Transverse colon (tissue), 4 donors: ENCODE data around the gene CDH24.

Experiments
- EP300 ChIP-seq: sonication (generic); formaldehyde crosslinking; IDR thresholded peaks from one replicate; pipeline ENCODE4 v1.6.1; 2017; ENCODE audit warnings: antibody characterized with exemption, low read depth
- POLR2A ChIP-seq: fragments of 450-650 bp; IDR thresholded peaks from one replicate; pipeline ENCODE4 v1.6.1; 2016; ENCODE audit warnings: antibody characterized with exemption, mild to moderate bottlenecking, moderate library complexity
- POLR2AphosphoS5 ChIP-seq, 3 donors: sonication (generic); formaldehyde crosslinking; IDR thresholded peaks; one replicate each; pipeline ENCODE4 v1.6.1; 2016; ENCODE audit warnings: antibody characterized with exemption in 3 of 3
- TF ChIP-seq, protein P1 (sequence below), 5 experiments: fragments of 200-600 bp in 3 of 5; fragments of 450-650 bp in 2 of 5; sonication (generic) in 3 of 5; IDR thresholded peaks; 1 replicate in 2 of 5; 2 replicates in 3 of 5; pipeline ENCODE4 v1.5.1; 2016 to 2017; ENCODE audit warnings: antibody characterized with exemption in 5 of 5, inconsistent platforms in 3 of 5, mild to moderate bottlenecking in 2 of 5, moderate library complexity in 1 of 5

DNA sequence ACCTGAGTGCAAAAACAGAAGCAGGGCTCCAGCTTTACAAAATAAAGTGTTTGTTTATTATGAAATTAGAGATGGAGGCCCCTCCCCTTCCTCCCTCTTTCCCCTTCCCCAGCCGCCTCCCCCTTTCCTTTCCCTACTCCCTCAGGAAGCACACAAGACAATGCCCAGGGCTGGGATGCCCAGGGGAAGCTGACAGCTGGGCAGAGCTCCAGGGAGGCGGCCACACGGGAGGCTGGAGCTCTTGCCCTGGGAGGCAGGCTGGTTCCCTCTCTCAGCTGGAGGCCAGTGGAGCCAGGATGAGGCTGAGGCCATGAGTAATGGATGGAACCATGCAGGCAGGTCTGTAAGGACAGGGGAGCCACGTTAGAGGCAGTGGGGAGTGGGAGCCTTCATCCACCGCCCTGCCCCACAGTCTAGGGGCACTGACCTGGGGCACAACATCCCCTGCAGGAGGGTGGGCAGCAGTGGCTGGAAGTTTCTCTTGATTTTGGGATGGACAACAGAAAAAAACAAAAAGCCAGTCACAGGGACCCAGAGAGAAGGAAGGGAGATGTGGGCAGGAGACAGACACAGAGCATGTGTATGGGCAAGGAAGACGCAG is 10.2 kb downstream of the CDH24 start:
- TF ChIP-seq, protein P1, sequence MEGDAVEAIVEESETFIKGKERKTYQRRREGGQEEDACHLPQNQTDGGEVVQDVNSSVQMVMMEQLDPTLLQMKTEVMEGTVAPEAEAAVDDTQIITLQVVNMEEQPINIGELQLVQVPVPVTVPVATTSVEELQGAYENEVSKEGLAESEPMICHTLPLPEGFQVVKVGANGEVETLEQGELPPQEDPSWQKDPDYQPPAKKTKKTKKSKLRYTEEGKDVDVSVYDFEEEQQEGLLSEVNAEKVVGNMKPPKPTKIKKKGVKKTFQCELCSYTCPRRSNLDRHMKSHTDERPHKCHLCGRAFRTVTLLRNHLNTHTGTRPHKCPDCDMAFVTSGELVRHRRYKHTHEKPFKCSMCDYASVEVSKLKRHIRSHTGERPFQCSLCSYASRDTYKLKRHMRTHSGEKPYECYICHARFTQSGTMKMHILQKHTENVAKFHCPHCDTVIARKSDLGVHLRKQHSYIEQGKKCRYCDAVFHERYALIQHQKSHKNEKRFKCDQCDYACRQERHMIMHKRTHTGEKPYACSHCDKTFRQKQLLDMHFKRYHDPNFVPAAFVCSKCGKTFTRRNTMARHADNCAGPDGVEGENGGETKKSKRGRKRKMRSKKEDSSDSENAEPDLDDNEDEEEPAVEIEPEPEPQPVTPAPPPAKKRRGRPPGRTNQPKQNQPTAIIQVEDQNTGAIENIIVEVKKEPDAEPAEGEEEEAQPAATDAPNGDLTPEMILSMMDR (IDR thresholded peaks at IDR 0.05), result no peak
- TF ChIP-seq EP300 (no peak), POLR2AphosphoS5 (IDR thresholded peaks at IDR 0.05) (no peak), POLR2A (no peak)
